Fibroblast of the aortic adventitia (primary cell): ENCODE data around the gene FOS. TPM values are rescaled to one million over a fixed set of nuclear protein-coding genes. Genes with fewer than 3 reads are reported as not detected.

Source experiments
- DNase-seq: peaks from one replicate; pipeline ENCODE4 v3.0.0-alpha.2; 2010; ENCODE audit warnings: low read depth
- H3K4me3 ChIP-seq: 2 replicates; pipeline ENCODE4 v1.5.1; 2011; ENCODE audit warnings: low read depth, mild to moderate bottlenecking, control low read depth, low read length, moderate library complexity
- CTCF ChIP-seq: IDR thresholded peaks from 2 replicates; pipeline ENCODE4 v1.5.1; 2011; ENCODE audit warnings: mild to moderate bottlenecking, low read length, control low read depth, inconsistent platforms; ENCODE audit not compliant: insufficient read depth
- total RNA-seq: library from RNA; depleted of rRNA; stranded (reverse); fragments of >200 nt; gene quantifications from 2 replicates; pipeline ENCODE4 v1.2.3, GENCODE V29; 2012; ENCODE audit warnings: low replicate concordance

FOS gene
- total RNA-seq, 1 donor: 1.4 TPM

GRCh38 chr14:75293920-75294648, 15.5 kb downstream of the FOS start:
- peak overlapping the region; percentile 81 for H3K4me3 ChIP-seq
- peak; percentile 95 for DNase-seq
- TF ChIP-seq CTCF: peak; percentile 6

GRCh38 chr14:75294649-75295033, 16.0 kb downstream of the FOS start:
- no peak for DNase-seq
- TF ChIP-seq CTCF: peak; percentile 20
- peak overlapping the region; percentile 81 for H3K4me3 ChIP-seq

GRCh38 chr14:75295061-75295461, 16.4 kb downstream of the FOS start:
- TF ChIP-seq CTCF: no peak
- H3K4me3 ChIP-seq: peak overlapping the region; percentile 81
- peak; percentile 91 for DNase-seq

GRCh38 chr14:75295491-75296345, 17.1 kb downstream of the FOS start:
- peak overlapping the region; percentile 81 for H3K4me3 ChIP-seq
- peak; percentile 99 for TF ChIP-seq CTCF
- peak; percentile 73 for DNase-seq

- TF ChIP-seq CTCF: no peak
- DNase-seq: no peak
- H3K4me3 ChIP-seq: no peak overlapping the region
These were observed 18.9 kb downstream of the FOS start for GRCh38 chr14:75297411-75298040.

GRCh38 chr14:75298187-75298965, 19.7 kb downstream of the FOS start:
- DNase-seq: peak; percentile 49
- TF ChIP-seq CTCF: no peak
- H3K4me3 ChIP-seq: no peak overlapping the region
